H1 (cell line): ENCODE measurements around the gene OGDHL. TPM values are rescaled to one million over a fixed set of nuclear protein-coding genes. Genes with fewer than 3 reads are reported as not detected.

ENCODE experiments used
- CTCF ChIA-PET: fragments of 300-600 bp; sonication (Branson Sonifier 250); formaldehyde crosslinking; loops from one replicate; lab custom pipeline; 2021; ENCODE audit not compliant: partially characterized antibody; lab: Charles Lee
- POLR2A ChIA-PET: fragments of 300-600 bp; sonication (Branson Sonifier 250); formaldehyde crosslinking; loops from one replicate; lab custom pipeline; 2021; ENCODE audit warnings: inconsistent platforms; ENCODE audit not compliant: partially characterized antibody; lab: Charles Lee
- DNase-seq, 2 experiments: peaks; one replicate each; pipeline versions ENCODE4 v3.0.0 to v3.0.0-alpha.2; 2010 to 2022; ENCODE audit warnings: low spot score in 2 of 2, low read depth in 1 of 2, mixed read lengths in 1 of 2
- FAIRE-seq: peaks from 2 replicates; lab custom pipeline; 2011; peaks lifted over from hg19 to GRCh38; lab: Jason Lieb, UNC
- H2AFZ ChIP-seq: 2 replicates; pipeline ENCODE4 v1.8.1; 2012; ENCODE audit warnings: low read length, inconsistent platforms
- H2AK5ac ChIP-seq: 2 replicates; pipeline ENCODE4 v1.6.1; 2013; ENCODE audit warnings: low read depth, low read length
- H2BK120ac ChIP-seq: replicated peaks from 2 replicates; pipeline ENCODE3; 2013; ENCODE audit warnings: low read depth, low read length, inconsistent platforms
- H2BK12ac ChIP-seq: 2 replicates; pipeline ENCODE4 v1.6.1; 2013; ENCODE audit warnings: low read depth, low read length
- H2BK15ac ChIP-seq: 2 replicates; pipeline ENCODE4 v1.6.1; 2013; ENCODE audit warnings: low read length
- H2BK20ac ChIP-seq: 2 replicates; pipeline ENCODE4 v1.6.1; 2013; ENCODE audit warnings: low read length
- H2BK5ac ChIP-seq: 2 replicates; pipeline ENCODE4 v1.6.1; 2013; ENCODE audit warnings: low read depth, low read length
- H3K14ac ChIP-seq: 2 replicates; pipeline ENCODE4 v1.6.1; 2013; ENCODE audit warnings: inconsistent platforms; ENCODE audit not compliant: insufficient read length
- H3K18ac ChIP-seq: 2 replicates; pipeline ENCODE4 v1.6.1; 2013; ENCODE audit warnings: low read length; ENCODE audit errors: extremely low read depth
- H3K23ac ChIP-seq: 2 replicates; pipeline ENCODE4 v1.6.1; 2013; ENCODE audit warnings: inconsistent platforms; ENCODE audit not compliant: insufficient read length
- H3K23me2 ChIP-seq: 2 replicates; pipeline ENCODE4 v1.6.1; 2013; ENCODE audit warnings: low read depth, low read length
- H3K27ac ChIP-seq: 2 replicates; pipeline ENCODE4 v1.6.1; 2011; ENCODE audit warnings: low read depth, low read length, inconsistent platforms
- H3K27me3 ChIP-seq, 4 experiments: replicated peaks in 1 of 4; 1 replicate in 1 of 4; 2 replicates in 3 of 4; pipeline versions ENCODE4 v1.6.1 to v1.8.1; 2011 to 2013; ENCODE audit warnings: low read length in 3 of 4, mild to moderate bottlenecking in 3 of 4, inconsistent platforms in 2 of 4, mixed read lengths in 2 of 4, moderate library complexity in 1 of 4; ENCODE audit not compliant: control insufficient read depth in 3 of 4, insufficient read depth in 3 of 4; ENCODE audit errors: extremely low read depth in 1 of 4
- H3K36me3 ChIP-seq, 4 experiments: 2 replicates each; pipeline versions ENCODE4 v1.6.1 to v1.8.1; 2011 to 2013; ENCODE audit warnings: mild to moderate bottlenecking in 4 of 4, low read length in 3 of 4, moderate library complexity in 2 of 4, control low read depth in 1 of 4, inconsistent platforms in 1 of 4; ENCODE audit not compliant: insufficient read depth in 4 of 4, control insufficient read depth in 2 of 4
- H3K4ac ChIP-seq: replicated peaks from 2 replicates; pipeline ENCODE3; 2013; ENCODE audit warnings: low read length, low read depth, mixed read lengths, inconsistent platforms; ENCODE audit not compliant: insufficient read length
- H3K4me1 ChIP-seq, 4 experiments: replicated peaks in 1 of 4; 1 replicate in 1 of 4; 2 replicates in 3 of 4; pipeline versions ENCODE4 v1.6.1 to v1.8.1; 2011 to 2013; ENCODE audit warnings: low read length in 3 of 4, inconsistent platforms in 2 of 4, mixed read lengths in 1 of 4; ENCODE audit not compliant: insufficient read depth in 4 of 4, control insufficient read depth in 3 of 4
- H3K4me2 ChIP-seq, 2 experiments: 2 replicates each; pipeline versions ENCODE4 v1.6.1 to v1.8.1; 2011 to 2013; ENCODE audit warnings: low read depth in 2 of 2, low read length in 2 of 2, control low read depth in 1 of 2, inconsistent platforms in 1 of 2, mild to moderate bottlenecking in 1 of 2; ENCODE audit not compliant: insufficient read depth in 1 of 2
- H3K4me3 ChIP-seq, 4 experiments: fragments of 200-600, 300-600 bp in 1 of 4; sonication (generic), shearing (Covaris generic), sonication (Bioruptor Twin) in 1 of 4; 2 replicates each; pipeline versions ENCODE4 v1.5.1 to v1.8.1; 2011 to 2016; ENCODE audit warnings: low read length in 4 of 4, low read depth in 3 of 4, control low read depth in 2 of 4, inconsistent platforms in 2 of 4, mild to moderate bottlenecking in 2 of 4, mixed read lengths in 1 of 4, moderate library complexity in 1 of 4; ENCODE audit not compliant: insufficient read depth in 2 of 4; ENCODE audit errors: extremely low read depth in 1 of 4
- H3K56ac ChIP-seq: replicated peaks from 2 replicates; pipeline ENCODE3; 2013; ENCODE audit warnings: low read depth, mild to moderate bottlenecking, mixed read lengths, low read length, inconsistent platforms; ENCODE audit not compliant: insufficient read length
- H3K79me1 ChIP-seq: 2 replicates; pipeline ENCODE4 v1.6.1; 2013; ENCODE audit warnings: low read depth, low read length, control low read depth
- H3K79me2 ChIP-seq, 2 experiments: 2 replicates each; pipeline versions ENCODE4 v1.6.1 to v1.8.1; 2012 to 2013; ENCODE audit warnings: low read length in 2 of 2, mild to moderate bottlenecking in 2 of 2, inconsistent platforms in 1 of 2; ENCODE audit not compliant: insufficient read depth in 2 of 2, control insufficient read depth in 1 of 2
- H3K9ac ChIP-seq, 4 experiments: replicated peaks in 1 of 4; 1 replicate in 1 of 4; 2 replicates in 3 of 4; pipeline versions ENCODE4 v1.6.1 to v1.8.1; 2011 to 2013; ENCODE audit warnings: low read depth in 3 of 4, low read length in 3 of 4, control low read depth in 2 of 4, mild to moderate bottlenecking in 2 of 4, moderate library complexity in 2 of 4, inconsistent platforms in 1 of 4; ENCODE audit errors: extremely low read depth in 1 of 4
- H3K9me3 ChIP-seq, 2 experiments: 2 replicates each; pipeline versions ENCODE4 v1.6.1 to v1.8.1; 2012 to 2013; ENCODE audit warnings: mild to moderate bottlenecking in 2 of 2, moderate library complexity in 2 of 2, control low read depth in 1 of 2, inconsistent platforms in 1 of 2, low read depth in 1 of 2, low read length in 1 of 2, mixed read lengths in 1 of 2; ENCODE audit not compliant: insufficient read depth in 2 of 2
- H4K20me1 ChIP-seq, 2 experiments: replicated peaks in 1 of 2; 2 replicates each; pipeline versions ENCODE3 to v1.8.1; 2011 to 2013; ENCODE audit warnings: inconsistent platforms in 2 of 2, low read length in 2 of 2, mild to moderate bottlenecking in 1 of 2; ENCODE audit not compliant: insufficient read depth in 2 of 2, control insufficient read depth in 1 of 2
- H4K5ac ChIP-seq: 2 replicates; pipeline ENCODE4 v1.6.1; 2013; ENCODE audit warnings: low read length, low read depth, mixed read lengths, inconsistent platforms; ENCODE audit not compliant: insufficient read length
- H4K8ac ChIP-seq: 2 replicates; pipeline ENCODE4 v1.8.0; 2013; ENCODE audit warnings: mild to moderate bottlenecking, moderate library complexity, low read length, inconsistent platforms; ENCODE audit not compliant: insufficient read depth; ENCODE audit errors: extremely low read depth
- H4K91ac ChIP-seq: replicated peaks from 2 replicates; pipeline ENCODE3; 2013; ENCODE audit warnings: low read length, mixed read lengths, inconsistent platforms; ENCODE audit not compliant: insufficient read length
- EGR1 ChIP-seq: IDR thresholded peaks from 2 replicates; pipeline ENCODE4 v1.6.1; 2011; ENCODE audit warnings: low read depth, low read length, borderline replicate concordance
- GTF2F1 ChIP-seq: IDR thresholded peaks from 2 replicates; pipeline ENCODE4 v1.6.1; 2012; ENCODE audit warnings: low read depth, low read length, improper control_type of control experiment, borderline replicate concordance
- KDM4A ChIP-seq: IDR thresholded peaks from one replicate; pipeline ENCODE4 v1.7.1; 2012; ENCODE audit warnings: low read depth, mild to moderate bottlenecking, moderate library complexity, low read length, inconsistent platforms; ENCODE audit not compliant: severe bottlenecking
- KDM5A ChIP-seq: fragments of 200-600 bp; IDR thresholded peaks from 2 replicates; pipeline ENCODE4 v1.7.1; 2012; ENCODE audit warnings: mild to moderate bottlenecking, low read length, inconsistent platforms, mixed read lengths
- PHF8 ChIP-seq: fragments of 200-600 bp; sonication (generic); conservative IDR thresholded peaks from 2 replicates; pipeline ENCODE4 v1.7.1; 2012; ENCODE audit warnings: low read depth, mild to moderate bottlenecking, inconsistent platforms, low read length, moderate library complexity
- POU5F1 ChIP-seq: IDR thresholded peaks from 2 replicates; pipeline ENCODE4 v1.6.1; 2011; ENCODE audit warnings: low read depth, mild to moderate bottlenecking, low read length, moderate library complexity
- RFX5 ChIP-seq: IDR thresholded peaks from 2 replicates; pipeline ENCODE4 v1.6.1; 2011; ENCODE audit warnings: low read depth, low read length, improper control_type of control experiment, borderline replicate concordance
- SP1 ChIP-seq: IDR thresholded peaks from 2 replicates; pipeline ENCODE4 v1.6.1; 2011; ENCODE audit warnings: low read depth, low read length
- SP4 ChIP-seq: IDR thresholded peaks from 2 replicates; pipeline ENCODE4 v1.6.1; 2012; ENCODE audit warnings: low read length, inconsistent platforms
- TCF12 ChIP-seq: IDR thresholded peaks from 2 replicates; pipeline ENCODE4 v1.6.1; 2011; ENCODE audit warnings: low read depth, mild to moderate bottlenecking, low read length
- USF2 ChIP-seq: IDR thresholded peaks from 2 replicates; pipeline ENCODE4 v1.6.1; 2011; ENCODE audit warnings: low read length, improper control_type of control experiment
- WGBS, 2 experiments: shearing (Covaris generic) in 1 of 2; methylation state at CpG; one replicate each; pipeline versions ENCODE4 v1.1.6 to v1.1.7; 2013 to 2015; ENCODE audit warnings: low lambda C conversion rate in 2 of 2, mixed read lengths in 2 of 2, inconsistent platforms in 1 of 2, low coverage in 1 of 2, missing lambda C conversion rate in 1 of 2; ENCODE audit not compliant: insufficient replicate concordance in 2 of 2, insufficient coverage in 1 of 2, insufficient read length in 1 of 2; ENCODE audit errors: extremely low coverage in 1 of 2, missing lambda C conversion rate in 1 of 2; 5-methylcytosine and 5-hydroxymethylcytosine counted together
- polyA plus RNA-seq, 7 experiments: library from polyadenylated mRNA; depleted of rRNA in 3 of 7; stranded (reverse) in 5 of 7; unstranded in 2 of 7; fragments of >200 nt in 5 of 7; fragments of 200-250 nt in 2 of 7; gene quantifications; 1 replicate in 5 of 7; 2 replicates in 1 of 7; 4 replicates in 1 of 7; pipeline versions ENCODE4 v1.2.1 to v1.2.3, GENCODE V29; 2011 to 2013; ENCODE audit warnings: missing spikeins in 2 of 7, mixed read lengths in 2 of 7
- total RNA-seq: library from RNA; stranded (reverse); fragmentation: NEBNext Ultra II Directional; extraction: Animal tissue kit (Norgen Biotek cat#: 25700); gene quantifications from 2 replicates; pipeline ENCODE4 v1.2.1, GENCODE V29; 2021

Gene OGDHL
- total and polyA plus RNA-seq, 2 of the 8 experiments (the other 6 are each of a cell fraction or from before 2014, with no cell fraction given) = 16.1 to 16.6 TPM

- no peak overlapping the region for H4K91ac ChIP-seq
- no peak overlapping the region for H2BK15ac ChIP-seq
- CTCF ChIA-PET = interaction anchor here (1.7 to 3.4 kb wide), 4 partner anchors 10 to 165 kb away, joined by 8 to 12 read pairs (median 8); no protein-coding TSS in a partner anchor
- H3K27me3 ChIP-seq = peaks cover 0 to 6% (median 3%) of the 10 kb centered on the region in 4 experiments; a peak in 3 of 7 replicates
- H3K56ac ChIP-seq = no peak overlapping the region
- no peaks in the 10 kb centered on the region for H3K36me3 ChIP-seq
- no peak overlapping the region for H2BK5ac ChIP-seq
- H3K18ac ChIP-seq = no peak overlapping the region
- H2BK12ac ChIP-seq = no peak overlapping the region
- peaks cover 6 to 8% of the 10 kb centered on the region in 2 experiments for H4K20me1 ChIP-seq
- peak overlapping the region in 1 of 2 experiments; percentile 87; a peak in 1 of 4 replicates for H3K4me2 ChIP-seq
- peak overlapping the region in 1 of 4 experiments; percentile 82; a peak in 1 of 8 replicates for H3K4me3 ChIP-seq
- no peak for TF ChIP-seq SP1
- TF ChIP-seq GTF2F1 = no peak
- no peak for TF ChIP-seq EGR1
- no peak for TF ChIP-seq PHF8
- TF ChIP-seq TCF12 = no peak
- TF ChIP-seq POU5F1 = no peak
- TF ChIP-seq KDM4A = no peak
- no peak for TF ChIP-seq SP4
- TF ChIP-seq RFX5 = no peak
- TF ChIP-seq KDM5A = no peak
- no peak for TF ChIP-seq USF2
- no peak overlapping the region for H2AFZ ChIP-seq
- no peak overlapping the region for H2BK120ac ChIP-seq
- H3K23ac ChIP-seq = no peak overlapping the region
- H3K14ac ChIP-seq = no peak overlapping the region
- no peak overlapping the region for H3K27ac ChIP-seq
- no peak overlapping the region for H2BK20ac ChIP-seq
- no peak for FAIRE-seq
- POLR2A ChIA-PET = interaction anchor here (1.6 kb wide), 1 partner anchor 20 kb away, joined by 4 read pairs; no protein-coding TSS in a partner anchor
- no peak overlapping the region for H4K5ac ChIP-seq
- 89% methylated on average over 3 of the region's 3 CpGs; no CpG with 5 or more reads in 1 of the 2 experiments for WGBS, 2 experiments
- H3K4me1 ChIP-seq = peaks cover 0 to 5% (median 0%) of the 10 kb centered on the region in 4 experiments; a peak in 3 of 7 replicates
- H3K79me1 ChIP-seq = no peaks in the 10 kb centered on the region; the same call in 1 of the 2 replicates
- H3K79me2 ChIP-seq = peaks cover 0 to 2% of the 10 kb centered on the region in 2 experiments; a peak in 1 of 4 replicates
- H4K8ac ChIP-seq = no peak overlapping the region
- H3K23me2 ChIP-seq = peaks cover 7% of the 10 kb centered on the region; the same call in 1 of the 2 replicates
- no peak overlapping the region for H3K9ac ChIP-seq
- H2AK5ac ChIP-seq = no peak overlapping the region
- no peak overlapping the region for H3K4ac ChIP-seq
- no peaks in the 10 kb centered on the region for H3K9me3 ChIP-seq
- no peak for DNase-seq
These were observed 1.3 kb downstream of the OGDHL start for GRCh38 chr10:49760789-49761188.
